GM18951 (cell line): ENCODE results near the gene CX3CL1.
"Not testable (repeated sequence)": the region's sequence is repeated elsewhere in the genome, so short reads cannot be mapped to it uniquely, and the experiment has no call there.

Source experiments
- POLR2A ChIP-seq: IDR thresholded peaks from 4 replicates; pipeline ENCODE4 v1.6.1; 2011; ENCODE audit warnings: mild to moderate bottlenecking; ENCODE audit not compliant: insufficient read length, insufficient read depth; ENCODE audit errors: extremely low read depth
- in situ Hi-C: fragments of 300-500 bp; cut with MboI; formaldehyde crosslinking; loops from one replicate; pipeline ENCODE4 v1.12.0; 2022; ENCODE audit warnings: low sequenced_read_pairs, mixed read lengths, inconsistent platforms; ENCODE audit not compliant: unreplicated experiment

Gene CX3CL1

DNA sequence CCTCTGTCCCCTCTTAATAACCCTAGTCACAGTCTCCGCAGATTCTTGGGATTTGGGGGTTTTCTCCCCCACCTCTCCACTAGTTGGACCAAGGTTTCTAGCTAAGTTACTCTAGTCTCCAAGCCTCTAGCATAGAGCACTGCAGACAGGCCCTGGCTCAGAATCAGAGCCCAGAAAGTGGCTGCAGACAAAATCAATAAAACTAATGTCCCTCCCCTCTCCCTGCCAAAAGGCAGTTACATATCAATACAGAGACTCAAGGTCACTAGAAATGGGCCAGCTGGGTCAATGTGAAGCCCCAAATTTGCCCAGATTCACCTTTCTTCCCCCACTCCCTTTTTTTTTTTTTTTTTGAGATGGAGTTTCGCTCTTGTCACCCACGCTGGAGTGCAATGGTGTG is 8.1 kb upstream of the CX3CL1 start:
- TF ChIP-seq POLR2A, result no peak
- in situ Hi-C loops, result no loop called here

DNA sequence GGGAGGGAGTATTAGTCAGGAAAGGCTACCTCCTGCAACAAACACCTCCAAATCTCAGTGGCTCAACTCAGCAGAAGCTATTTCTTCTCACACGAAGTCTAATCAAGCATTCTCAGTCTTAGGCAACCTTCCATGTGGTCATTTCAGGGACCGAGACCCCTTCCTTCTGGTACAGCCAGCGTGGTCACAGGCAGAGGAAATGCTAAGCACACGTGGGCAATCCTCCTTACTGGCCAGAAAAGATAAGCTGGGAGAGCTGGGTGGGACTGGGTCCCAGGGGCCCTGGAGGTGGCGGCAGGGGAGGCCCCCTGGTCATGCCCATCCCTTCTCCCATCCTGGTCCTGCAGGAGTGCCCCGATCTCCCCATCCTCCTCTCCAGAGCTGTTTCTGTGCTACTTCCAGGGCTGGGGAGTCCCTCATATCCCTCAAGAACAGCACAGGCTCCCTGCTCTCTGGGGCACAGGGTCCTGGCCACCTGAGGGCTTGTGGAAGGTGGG is 5.7 kb upstream of the CX3CL1 start:
- in situ Hi-C loops, result no loop called here
- peak; percentile 8 for TF ChIP-seq POLR2A

DNA sequence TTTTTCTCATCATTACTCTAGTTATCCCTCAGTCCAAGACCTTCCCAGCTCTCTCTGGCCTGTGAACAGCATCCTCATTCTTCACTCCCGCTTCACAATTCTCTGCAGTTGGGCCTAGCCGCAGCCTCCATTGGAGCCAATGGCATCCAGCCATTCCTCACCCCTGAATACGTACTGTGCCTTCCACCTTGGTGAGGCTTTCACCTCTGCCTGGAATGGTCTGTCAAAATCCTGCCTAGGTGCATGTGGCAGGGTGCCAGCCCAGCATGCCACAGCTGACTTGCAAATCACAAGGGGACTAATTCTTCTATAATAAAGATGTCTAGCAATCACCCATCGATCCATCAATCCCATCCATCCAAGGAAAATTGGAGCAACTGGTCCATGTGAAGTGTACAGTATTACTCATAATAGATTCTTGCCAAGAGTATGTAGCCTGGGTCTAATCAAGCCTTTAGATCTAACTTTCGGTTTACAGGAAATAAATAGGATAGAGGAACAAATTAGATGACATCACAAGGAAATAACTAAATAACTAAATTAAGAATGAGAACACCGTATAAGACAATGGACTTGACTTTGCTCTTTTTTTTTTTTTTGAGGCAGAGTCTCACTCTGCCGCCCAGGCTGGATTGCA is 5.1 kb upstream of the CX3CL1 start:
- in situ Hi-C loops, result no loop called here
- TF ChIP-seq POLR2A, result no peak

DNA sequence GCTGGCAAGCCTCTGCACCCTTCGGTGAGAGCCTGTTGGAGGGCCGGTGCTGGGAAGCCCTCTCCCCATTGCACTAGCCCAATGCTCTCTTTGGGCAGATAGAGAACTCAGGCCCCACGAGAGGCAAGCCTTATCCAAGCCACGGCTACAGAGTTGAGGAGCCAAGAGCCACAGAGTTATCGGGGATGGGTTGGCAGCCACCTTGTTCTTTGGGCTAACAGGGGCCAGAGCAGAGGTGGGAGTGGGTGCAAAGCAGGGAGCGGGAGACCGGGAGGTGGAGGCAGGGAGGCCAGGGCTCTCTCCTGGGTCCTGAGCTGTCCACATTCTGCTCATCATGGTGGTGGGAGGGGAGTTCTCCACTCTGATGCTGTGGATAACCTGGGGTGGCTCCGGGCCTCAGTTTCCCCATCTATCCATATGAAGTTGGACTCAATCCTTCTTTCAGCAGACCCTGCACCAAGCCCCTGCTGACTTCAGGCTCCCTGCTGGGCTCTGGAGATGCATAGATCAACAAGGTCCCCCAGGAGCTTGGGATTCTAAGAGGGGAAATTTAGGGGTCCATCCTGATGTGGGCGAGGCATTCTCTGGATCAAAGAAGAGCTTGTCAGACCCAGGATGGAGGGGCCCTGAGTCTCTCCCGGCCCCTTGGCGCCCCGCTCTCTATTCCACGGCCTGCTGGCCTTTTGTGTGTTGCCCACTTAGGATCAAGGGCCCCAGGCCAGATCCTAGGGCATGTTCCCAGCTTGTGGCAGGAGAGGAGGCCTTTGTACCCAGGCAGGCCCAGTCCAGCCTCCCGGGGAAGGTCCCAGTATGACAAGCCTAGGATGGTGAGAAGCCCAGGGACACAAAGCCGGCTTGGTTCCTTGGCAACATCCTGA is 557 bp upstream of the CX3CL1 start:
- no peak for TF ChIP-seq POLR2A

DNA sequence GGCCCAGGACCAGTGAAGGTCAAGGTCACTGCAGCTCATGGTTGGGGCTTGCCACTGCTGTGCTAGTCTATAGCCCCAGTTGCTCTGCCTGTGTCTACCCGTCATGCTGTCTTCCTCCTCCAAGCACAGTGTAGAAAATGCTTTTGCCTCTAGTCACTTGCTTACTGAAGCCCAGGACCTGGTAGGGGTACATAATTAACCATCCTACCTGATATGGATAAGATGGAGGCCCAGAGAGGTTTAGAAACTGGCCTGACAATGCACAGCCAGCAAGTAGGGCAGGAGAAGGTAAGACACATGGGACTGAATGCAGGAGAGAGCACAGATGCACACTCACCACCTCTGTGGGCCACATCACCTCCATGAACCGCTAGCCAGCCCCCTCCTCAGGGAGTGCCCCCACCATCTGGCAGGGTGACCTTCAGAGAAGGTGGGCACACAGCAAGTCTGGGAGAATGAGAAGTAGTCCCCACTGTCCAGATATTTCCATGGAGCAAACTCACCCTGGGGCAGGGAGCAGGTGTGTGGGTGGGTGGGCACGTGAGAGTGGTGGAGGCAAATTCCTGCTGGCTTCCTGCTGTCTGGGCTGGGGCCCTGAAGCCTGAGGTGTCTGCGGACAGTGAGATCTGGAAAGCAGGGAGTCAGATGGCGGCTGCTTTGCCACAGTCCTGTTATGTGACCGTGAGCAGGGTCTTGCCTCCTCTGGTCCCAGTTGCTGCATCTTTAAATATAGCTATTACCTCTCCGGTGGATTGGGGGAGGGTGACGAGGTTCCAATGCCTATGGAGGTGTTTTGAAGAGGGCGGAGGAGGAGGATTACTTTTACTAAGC is 1.0 kb downstream of the CX3CL1 start:
- in situ Hi-C loops, result no loop called here
- TF ChIP-seq POLR2A, result no peak

More for the DNA sequence above, 557 bp upstream of the CX3CL1 start:
- in situ Hi-C loops, result no loop called here

DNA sequence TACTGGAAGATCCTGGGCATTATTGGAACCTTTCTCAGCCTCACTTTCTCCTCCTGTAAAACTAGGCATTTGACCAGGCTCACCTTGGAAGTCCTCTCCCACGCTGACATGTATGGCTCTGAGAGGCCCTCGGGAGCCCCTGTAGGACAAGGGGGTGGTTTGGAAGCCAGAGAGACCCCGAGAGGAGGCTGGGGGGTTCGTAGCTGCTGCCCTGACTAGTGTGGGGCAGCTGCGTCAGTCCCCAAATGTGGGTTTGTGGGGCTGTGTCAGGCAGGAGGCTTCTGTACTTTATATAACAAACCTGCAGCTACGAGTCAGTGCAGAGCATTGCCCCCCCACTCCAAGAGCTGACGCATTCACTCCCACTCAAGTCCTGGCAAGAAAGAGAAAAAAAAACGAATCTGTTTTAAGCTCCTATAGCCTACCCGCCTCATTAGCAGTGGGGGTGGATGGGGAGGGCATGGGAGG is 1.8 kb downstream of the CX3CL1 start:
- no peak for TF ChIP-seq POLR2A
- in situ Hi-C loops, result no loop called here

DNA sequence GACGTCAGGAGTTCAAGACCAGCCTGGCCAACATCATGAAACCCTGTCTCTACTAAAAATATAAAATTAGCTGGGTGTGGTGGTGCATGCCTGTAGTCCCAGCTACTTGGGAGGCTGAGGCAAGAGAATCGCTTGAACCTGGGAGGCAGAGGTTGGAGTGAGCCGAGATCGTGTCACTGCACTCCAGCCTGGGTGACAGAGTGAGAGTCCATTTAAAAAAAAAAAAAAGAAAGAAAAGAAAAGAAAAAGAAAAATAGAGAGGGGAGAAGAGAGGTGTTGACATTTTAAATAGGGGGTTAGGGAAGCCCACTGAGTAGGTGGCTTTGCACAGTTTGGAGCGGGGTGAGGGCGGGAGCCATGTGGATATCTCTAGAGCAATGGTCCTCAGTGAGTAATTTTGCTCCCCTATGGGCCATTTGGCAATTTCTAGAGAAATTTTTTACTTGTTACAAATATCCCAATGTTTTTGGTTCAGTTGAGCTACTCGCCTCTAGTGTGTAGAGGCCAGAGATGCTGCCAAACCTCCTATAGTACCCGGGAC is 2.7 kb downstream of the CX3CL1 start:
- in situ Hi-C loops, result not testable (repeated sequence)

DNA sequence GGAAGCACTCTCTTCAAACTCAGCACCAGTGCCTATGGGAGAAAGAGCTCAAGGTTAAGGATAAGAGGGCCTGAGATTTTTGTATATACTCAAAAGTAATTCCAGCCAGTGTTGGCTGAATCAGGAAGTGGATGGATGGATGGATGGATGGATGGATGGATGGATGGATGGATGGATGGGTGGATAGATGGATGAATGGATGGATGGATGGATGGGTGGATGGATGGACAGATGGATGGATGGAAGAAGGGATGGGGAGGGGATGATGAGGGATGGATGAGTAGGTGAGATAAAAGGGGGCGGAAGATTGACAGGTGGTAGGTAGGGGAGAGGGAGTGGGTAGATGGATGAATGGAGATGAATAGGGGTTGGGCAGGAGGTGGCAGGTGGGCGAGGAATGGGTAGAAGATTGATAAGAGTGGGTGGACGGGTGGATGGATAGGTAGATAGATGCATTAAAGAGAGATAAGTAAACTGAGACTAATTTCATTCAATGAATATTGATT is 4.1 kb downstream of the CX3CL1 start:
- no peak for TF ChIP-seq POLR2A
- in situ Hi-C loops, result no loop called here

DNA sequence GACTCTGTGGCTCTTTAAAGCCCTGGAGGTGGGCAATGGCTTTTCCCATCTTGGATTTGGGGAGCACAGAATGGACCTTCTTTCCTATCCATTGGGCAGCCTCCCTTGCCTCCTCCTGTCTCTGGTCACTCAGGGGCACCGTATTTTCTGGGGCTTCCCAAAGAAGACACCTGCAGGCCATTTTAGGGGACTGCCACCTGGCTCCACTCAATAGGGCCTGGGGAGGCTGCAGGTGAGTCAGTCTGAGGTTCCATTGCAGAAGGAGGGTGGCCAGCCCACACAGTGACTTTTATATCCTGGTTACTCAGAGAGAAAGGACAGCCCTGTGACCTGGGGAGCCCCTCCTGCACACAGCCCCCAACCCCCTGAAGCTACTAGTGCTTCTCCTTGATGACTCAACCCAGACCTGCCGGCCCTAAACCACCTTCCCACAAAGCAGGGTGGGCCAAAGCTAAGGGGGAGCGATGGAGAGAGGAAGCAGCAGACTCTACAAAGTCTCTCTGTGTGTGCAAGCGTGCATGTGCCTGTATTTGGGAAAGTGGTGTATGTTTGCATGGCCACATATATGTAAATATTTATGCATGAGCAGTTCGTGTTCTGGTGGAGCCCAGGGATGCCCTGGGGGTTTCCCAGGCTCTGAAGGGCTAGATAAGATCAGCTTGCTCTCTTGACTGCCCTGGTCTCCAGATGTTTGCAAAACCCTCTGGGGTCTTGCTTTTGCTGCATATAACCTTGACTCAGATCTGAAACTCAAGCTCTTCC is 5.0 kb downstream of the CX3CL1 start:
- in situ Hi-C loops, result no loop called here
- TF ChIP-seq POLR2A, result no peak

DNA sequence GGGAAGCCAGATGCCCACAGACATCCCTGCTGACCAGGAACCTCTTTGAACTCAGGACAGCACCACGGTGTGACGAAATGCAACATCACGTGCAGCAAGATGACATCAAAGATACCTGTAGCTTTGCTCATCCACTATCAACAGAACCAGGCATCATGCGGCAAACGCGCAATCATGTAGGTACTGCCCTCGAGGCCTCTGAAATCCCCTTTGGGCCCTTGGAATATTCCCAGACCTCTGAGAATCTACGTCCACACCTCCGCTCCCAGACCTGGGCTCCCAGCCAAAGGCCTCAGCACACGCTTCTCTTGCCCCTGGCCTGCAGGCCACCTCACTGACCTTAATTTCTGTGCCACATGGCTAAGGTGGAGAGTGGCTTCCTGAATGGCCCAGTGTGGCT is 7.3 kb downstream of the CX3CL1 start:
- in situ Hi-C loops, result no loop called here
- no peak for TF ChIP-seq POLR2A

DNA sequence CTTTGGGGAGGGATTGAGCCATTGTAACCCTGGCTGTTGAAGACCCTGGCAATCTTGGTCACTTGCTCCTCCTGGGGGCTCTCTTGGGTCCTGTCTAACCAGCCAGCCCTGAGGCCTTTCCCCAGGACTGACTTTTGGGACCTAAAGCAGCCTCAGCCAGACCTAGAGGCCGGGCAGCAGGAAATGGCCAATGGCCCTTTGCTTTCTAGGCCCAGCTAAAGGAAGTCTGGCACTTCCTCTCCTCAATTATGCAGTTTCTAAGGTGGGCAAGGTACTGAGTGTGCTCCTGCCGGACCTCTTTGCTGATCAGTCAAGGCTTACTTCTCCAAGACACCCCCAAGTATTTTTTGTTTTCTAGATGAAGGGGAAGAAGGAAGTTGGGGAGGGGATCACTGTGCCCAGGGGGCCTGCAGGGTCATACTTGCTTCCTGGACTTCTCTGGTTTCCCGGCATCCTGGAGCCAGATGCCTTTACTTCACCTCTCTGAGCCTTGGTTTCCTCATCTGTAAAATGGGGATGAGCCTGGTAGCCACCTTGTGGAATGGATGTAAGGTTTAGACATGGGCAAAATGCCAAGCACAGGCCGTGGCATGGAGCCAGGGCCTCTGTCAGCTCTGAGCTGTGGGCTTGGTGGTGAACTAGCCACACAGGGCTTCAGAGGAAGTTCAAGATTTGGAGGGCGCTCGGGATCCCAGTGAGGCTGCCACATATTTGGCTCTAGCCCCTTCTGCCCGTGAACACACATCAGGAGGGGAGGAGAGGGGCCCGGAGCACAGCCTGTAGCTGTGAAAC is 8.6 kb downstream of the CX3CL1 start:
- TF ChIP-seq POLR2A, result no peak
- in situ Hi-C loops, result no loop called here
